Right lobe of liver (tissue), 6 donors: ENCODE measurements around the gene PDE9A. TPM values are rescaled to one million over a fixed set of nuclear protein-coding genes. Genes with fewer than 3 reads are reported as not detected.

ENCODE experiments used
- ATAC-seq, 4 donors: fragments of 200-7000 bp; cut with Tn5 transposase; one replicate each; pipeline ENCODE4 v1.9.1; 2020; ENCODE audit warnings: mild to moderate bottlenecking in 4 of 4, moderate library complexity in 4 of 4
- DNase-seq, 3 donors: peaks; one replicate each; pipeline ENCODE4 v3.0.0-alpha.2; 2020
- H3K27ac ChIP-seq, 3 donors: fragments of 200-600 bp; one replicate each; pipeline ENCODE4 v1.8.0; 2022
- H3K27me3 ChIP-seq, 2 donors: fragments of 200-600 bp; one replicate each; pipeline ENCODE4 v1.8.0; 2022
- H3K36me3 ChIP-seq, 4 donors: fragments of 200-600 bp; sonication (generic) in 1 of 4; one replicate each; pipeline versions ENCODE4 v1.5.1 to v1.8.0; 2017 to 2022; ENCODE audit warnings: control low read depth in 1 of 4
- H3K4me1 ChIP-seq, 4 donors: fragments of 200-600 bp; sonication (generic) in 1 of 4; one replicate each; pipeline versions ENCODE4 v1.5.1 to v1.8.0; 2017 to 2022; ENCODE audit warnings: control low read depth in 1 of 4
- H3K4me3 ChIP-seq, 3 donors: fragments of 200-600 bp; one replicate each; pipeline ENCODE4 v1.8.0; 2022
- H3K9me3 ChIP-seq, 4 donors: fragments of 200-600 bp; sonication (generic) in 1 of 4; one replicate each; pipeline versions ENCODE4 v1.5.1 to v1.8.0; 2017 to 2022; ENCODE audit warnings: control low read depth in 1 of 4
- POLR2A ChIP-seq: fragments of 450-650 bp; IDR thresholded peaks from one replicate; pipeline ENCODE4 v1.6.1; 2017; ENCODE audit warnings: antibody characterized with exemption, mild to moderate bottlenecking
- WGBS: methylation state at CpG from one replicate; pipeline ENCODE4 v1.1.6; 2018; ENCODE audit warnings: low coverage, low lambda C conversion rate; ENCODE audit not compliant: insufficient coverage; ENCODE audit errors: missing lambda C conversion rate; 5-methylcytosine and 5-hydroxymethylcytosine counted together
- intact Hi-C, 2 donors: fragments of 100-400 bp; cut with DNase I; formaldehyde crosslinking; loops; one replicate each; pipeline versions ENCODE4 v1.11.2 to v1.14.1; 2022
- total RNA-seq, 6 experiments: library from RNA; depleted of rRNA in 2 of 6; stranded (reverse); fragments of >200 nt in 2 of 6; fragmentation: NEBNext Ultra II Directional in 3 of 6; extraction: Animal tissue kit (Norgen Biotek cat#: 25700) in 3 of 6; gene quantifications; one replicate each; pipeline versions ENCODE4 v1.1.0 to v1.2.4, GENCODE V29; 2016 to 2023
- TF ChIP-seq, protein P1 (sequence below), 4 donors: fragments of 200-600 bp in 3 of 4; fragments of 450-650 bp in 1 of 4; IDR thresholded peaks; one replicate each; pipeline versions ENCODE4 v1.5.1 to v1.8.0; 2016 to 2022; ENCODE audit warnings: antibody characterized with exemption in 4 of 4, mild to moderate bottlenecking in 2 of 4
- donor health status: DM: no; HTN: yes; CAD: no.
- donor health status: DM: no; HTN: no; CAD: no.
- donor health status: DM: no; HTN: no; CAD: no.
- donor health status: DM: no; HTN: yes; CAD: no.
- donor health status: DM: no; HTN: yes; CAD: no.

Gene PDE9A
- total RNA-seq, 6 experiments from 2014 or later, result 1.1 to 5.9 (median 3.3) TPM

DNA sequence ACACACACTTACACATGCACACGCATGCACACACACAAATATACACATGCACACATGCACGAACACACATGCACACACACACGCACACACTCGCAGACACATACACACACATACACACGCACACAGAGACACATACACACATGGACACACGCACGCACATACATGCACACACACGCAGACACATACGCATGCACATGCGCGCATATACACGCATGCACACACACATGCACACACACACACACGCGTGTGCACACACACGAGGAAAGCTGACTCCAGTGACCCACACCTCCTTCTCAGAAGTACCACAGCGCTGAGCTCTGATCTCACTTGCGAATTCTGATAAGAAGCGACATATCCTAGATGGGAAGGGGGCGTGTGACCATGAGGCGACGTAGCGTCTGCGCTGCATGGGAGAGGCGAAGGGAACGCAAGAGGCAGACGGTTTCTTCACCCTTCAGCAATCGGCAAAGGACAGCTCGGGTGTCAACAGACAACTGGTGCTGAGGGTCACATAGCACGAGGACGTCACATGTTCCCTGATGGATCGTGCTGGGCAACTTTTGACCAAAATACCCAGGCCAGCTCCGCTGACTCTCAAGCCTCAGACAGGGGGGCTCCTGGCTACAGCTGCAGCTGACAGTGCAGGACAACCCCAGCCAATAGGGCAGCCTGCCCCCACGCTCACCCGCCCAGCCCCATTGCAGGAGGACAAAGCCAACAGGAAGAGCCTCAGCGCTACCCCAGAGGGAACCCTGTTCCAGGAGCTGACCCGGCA lies 16.0 kb upstream of the PDE9A start:
- Histone ChIP-seq H3K4me1 (no peaks in the 10 kb centered on the region), H3K9me3 (no peaks in the 10 kb centered on the region), H3K27me3 (no peaks in the 10 kb centered on the region), H3K36me3 (no peaks in the 10 kb centered on the region), H3K4me3 (no peak overlapping the region), H3K27ac (no peak overlapping the region)
- TF ChIP-seq, protein P1, sequence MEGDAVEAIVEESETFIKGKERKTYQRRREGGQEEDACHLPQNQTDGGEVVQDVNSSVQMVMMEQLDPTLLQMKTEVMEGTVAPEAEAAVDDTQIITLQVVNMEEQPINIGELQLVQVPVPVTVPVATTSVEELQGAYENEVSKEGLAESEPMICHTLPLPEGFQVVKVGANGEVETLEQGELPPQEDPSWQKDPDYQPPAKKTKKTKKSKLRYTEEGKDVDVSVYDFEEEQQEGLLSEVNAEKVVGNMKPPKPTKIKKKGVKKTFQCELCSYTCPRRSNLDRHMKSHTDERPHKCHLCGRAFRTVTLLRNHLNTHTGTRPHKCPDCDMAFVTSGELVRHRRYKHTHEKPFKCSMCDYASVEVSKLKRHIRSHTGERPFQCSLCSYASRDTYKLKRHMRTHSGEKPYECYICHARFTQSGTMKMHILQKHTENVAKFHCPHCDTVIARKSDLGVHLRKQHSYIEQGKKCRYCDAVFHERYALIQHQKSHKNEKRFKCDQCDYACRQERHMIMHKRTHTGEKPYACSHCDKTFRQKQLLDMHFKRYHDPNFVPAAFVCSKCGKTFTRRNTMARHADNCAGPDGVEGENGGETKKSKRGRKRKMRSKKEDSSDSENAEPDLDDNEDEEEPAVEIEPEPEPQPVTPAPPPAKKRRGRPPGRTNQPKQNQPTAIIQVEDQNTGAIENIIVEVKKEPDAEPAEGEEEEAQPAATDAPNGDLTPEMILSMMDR (IDR thresholded peaks at IDR 0.05), result no peak
- TF ChIP-seq POLR2A, result no peak
- ATAC-seq, result no peak
- intact Hi-C loops, result no loop called here
- WGBS, result 85% methylated on average over 22 of the region's 36 CpGs
- peak in 1 of 3 donors; percentile 41 for DNase-seq

DNA sequence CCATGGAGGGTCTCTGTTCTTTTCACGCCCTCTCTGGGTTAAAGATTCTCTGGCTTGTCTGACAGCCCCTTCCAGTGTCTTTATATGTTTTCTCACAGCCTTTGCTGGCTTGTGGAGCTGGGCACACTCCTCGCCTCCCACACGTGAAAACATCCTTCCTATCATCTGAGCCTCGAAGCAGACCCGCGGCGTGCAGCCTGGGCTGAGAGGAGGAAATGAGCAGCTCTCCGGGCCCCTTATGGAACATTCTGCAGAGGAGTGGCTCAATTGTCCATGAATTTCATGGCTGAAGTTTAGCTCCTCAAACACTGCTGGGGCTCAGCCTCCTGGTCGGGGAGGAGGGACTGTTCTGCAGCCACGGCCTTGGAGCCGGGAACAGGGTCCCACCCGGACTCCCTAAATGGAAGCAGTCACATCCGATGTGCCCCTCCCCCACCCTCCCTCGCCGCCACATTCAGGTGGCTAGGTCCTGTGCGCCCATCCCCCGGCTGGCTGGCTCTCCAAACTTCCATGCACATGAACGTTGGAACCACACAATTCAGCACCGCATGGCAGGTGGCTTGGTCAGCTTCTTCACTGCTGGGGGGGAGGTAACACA lies 15.1 kb upstream of the PDE9A start:
- no peak for ATAC-seq
- H3K4me3 ChIP-seq, result no peak overlapping the region
- 31% methylated on average over 11 of the region's 19 CpGs for WGBS
- intact Hi-C loops, result no loop called here
- H3K27ac ChIP-seq, result no peak overlapping the region
- DNase-seq, result peak in 1 of 3 donors; percentile 30
- TF ChIP-seq, protein P1 (IDR thresholded peaks at IDR 0.05), result no peak
- TF ChIP-seq POLR2A, result no peak
- H3K27me3 ChIP-seq, result no peaks in the 10 kb centered on the region
- H3K4me1 ChIP-seq, result no peaks in the 10 kb centered on the region
- no peaks in the 10 kb centered on the region for H3K36me3 ChIP-seq
- no peaks in the 10 kb centered on the region for H3K9me3 ChIP-seq

DNA sequence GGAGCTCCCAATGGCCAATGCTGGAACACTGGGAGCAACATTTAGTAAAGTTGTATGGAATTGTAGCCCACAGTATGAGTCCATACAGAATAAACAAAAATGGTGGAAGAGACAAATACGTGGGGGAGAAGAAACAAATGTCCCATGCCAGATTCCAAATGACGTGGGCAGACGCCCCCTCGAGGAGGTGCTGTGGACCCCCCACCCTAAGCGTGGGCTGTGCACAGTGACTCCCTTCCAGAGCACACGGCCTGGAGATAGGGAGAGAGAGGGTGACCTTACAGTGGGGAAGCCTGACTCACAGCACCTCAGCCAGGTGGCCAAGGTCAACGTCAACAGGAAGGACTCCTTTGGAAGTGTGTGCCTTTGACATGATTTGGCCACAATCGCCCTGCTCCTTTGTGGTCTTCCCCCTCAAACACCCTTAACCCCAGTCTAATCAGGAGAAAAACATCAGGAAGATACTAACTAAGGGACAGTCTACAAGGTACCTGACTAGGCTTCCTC lies 13.7 kb upstream of the PDE9A start:
- WGBS, result 80% methylated on average over 1 of the region's 8 CpGs
- H3K27me3 ChIP-seq, result no peaks in the 10 kb centered on the region
- H3K9me3 ChIP-seq, result no peaks in the 10 kb centered on the region
- no peak overlapping the region for H3K4me3 ChIP-seq
- intact Hi-C loops, result no loop called here
- no peak overlapping the region for H3K27ac ChIP-seq
- DNase-seq (peak in 1 of 3 donors; percentile 22), ATAC-seq (no peak)
- no peak for TF ChIP-seq POLR2A
- TF ChIP-seq, protein P1 (IDR thresholded peaks at IDR 0.05), result no peak
- no peaks in the 10 kb centered on the region for H3K36me3 ChIP-seq
- H3K4me1 ChIP-seq, result no peaks in the 10 kb centered on the region

DNA sequence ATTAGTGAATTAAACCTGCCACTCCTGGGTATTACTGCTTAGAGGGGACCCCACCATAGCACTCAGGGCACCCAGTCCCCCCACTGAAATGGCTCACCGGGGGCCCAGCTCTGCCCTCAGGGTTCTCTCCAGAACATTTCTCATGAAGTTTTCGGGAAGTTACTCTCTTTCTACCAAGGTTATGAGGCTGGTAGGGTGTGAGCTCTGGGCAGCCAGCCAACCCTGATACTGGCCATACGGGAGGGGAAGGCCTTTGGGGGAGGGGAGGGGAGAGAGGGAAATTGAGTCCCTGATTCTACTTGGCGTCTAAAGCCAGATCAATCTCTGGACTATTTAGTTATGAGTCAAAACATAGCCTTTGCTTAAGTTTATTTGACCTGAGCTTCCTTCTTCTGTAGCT lies 12.9 kb upstream of the PDE9A start:
- no peak for TF ChIP-seq POLR2A
- TF ChIP-seq, protein P1 (IDR thresholded peaks at IDR 0.05), result no peak
- Histone ChIP-seq H3K27ac (no peak overlapping the region), H3K36me3 (no peaks in the 10 kb centered on the region), H3K9me3 (no peaks in the 10 kb centered on the region), H3K4me3 (no peak overlapping the region), H3K4me1 (no peaks in the 10 kb centered on the region), H3K27me3 (no peaks in the 10 kb centered on the region)
- 6% methylated on average over 3 of the region's 4 CpGs for WGBS
- ATAC-seq (no peak), DNase-seq (peak in 1 of 3 donors; percentile 55)
- intact Hi-C loops, result no loop called here
